ENCODE measurements around the gene GTF2E1.

GRCh38 chr3:120766576-120766975 lies 24.0 kb downstream of the GTF2E1 start:
- TF ChIP-seq CTCF (conservative IDR thresholded peaks at IDR 0.05) (no peak), EZH2 (IDR thresholded peaks at IDR 0.05; ENCODE audit: low read depth) (no peak)

Measured in PC-9 (cell line).